A549 (cell line): Measurements from ENCODE around the gene ITGA8. TPM values are rescaled to one million over a fixed set of nuclear protein-coding genes. Genes with fewer than 3 reads are reported as not detected.

ENCODE experiments used
- ATAC-seq, 2 experiments: fragments of 200-7000 bp in 1 of 2; fragments of >200 bp in 1 of 2; cut with Nextera tagmentation in 1 of 2; cut with Tn5 transposase in 1 of 2; 3 replicates each; pipeline versions ENCODE4 v1.8.0 to v1.9.1; 2018 to 2020; ENCODE audit warnings: mild to moderate bottlenecking in 1 of 2, moderate library complexity in 1 of 2
- CTCF ChIA-PET: fragments of 300-600 bp; sonication (Branson Sonifier 250); formaldehyde crosslinking; extraction: SDS; loops from one replicate; lab custom pipeline; 2021; ENCODE audit warnings: antibody characterized with exemption, inconsistent platforms; lab: Yijun Ruan, JAX
- POLR2A ChIA-PET: fragments of 350-600 bp; formaldehyde crosslinking; extraction: SDS; loops from one replicate; lab custom pipeline; 2021; ENCODE audit warnings: antibody characterized with exemption, inconsistent platforms; lab: Yijun Ruan, JAX
- DNase-seq, 2 experiments: peaks; one replicate each; pipeline versions ENCODE4 v3.0.0 to v3.0.0-alpha.2; 2011 to 2016; ENCODE audit warnings: low read depth in 1 of 2, low spot score in 1 of 2
- FAIRE-seq: peaks from 2 replicates; lab custom pipeline; 2011; peaks lifted over from hg19 to GRCh38; lab: Jason Lieb, UNC
- H3K27ac ChIP-seq, 2 experiments: fragments of >200 bp; sonication (Bioruptor Twin); formaldehyde crosslinking; 3 replicates each; pipeline ENCODE4 v1.5.1; 2016 to 2017
- H3K4me1 ChIP-seq: fragments of >200 bp; sonication (Bioruptor Twin); formaldehyde crosslinking; 3 replicates; pipeline ENCODE4 v1.6.1; 2016
- H3K4me2 ChIP-seq: fragments of >200 bp; sonication (Bioruptor Twin); formaldehyde crosslinking; 3 replicates; pipeline ENCODE4 v1.6.1; 2016
- H3K4me3 ChIP-seq: fragments of >200 bp; sonication (Bioruptor Twin); formaldehyde crosslinking; 3 replicates; pipeline ENCODE4 v1.5.1; 2016
- H3K9me3 ChIP-seq: fragments of >200 bp; sonication (Bioruptor Twin); formaldehyde crosslinking; 3 replicates; pipeline ENCODE4 v1.6.1; 2016
- ATOH8 ChIP-seq: fragments of 250-450 bp; sonication (Bioruptor Pico); IDR thresholded peaks from 2 replicates; pipeline ENCODE4 v1.5.0; 2020; ENCODE audit warnings: low read depth, mild to moderate bottlenecking, moderate library complexity
- CBX2 ChIP-seq: fragments of 200-600 bp; sonication (generic); IDR thresholded peaks from 2 replicates; pipeline ENCODE4 v1.6.1; 2016; ENCODE audit warnings: low read depth, mild to moderate bottlenecking, borderline replicate concordance
- CEBPB ChIP-seq, 2 experiments: fragments of >200 bp in 1 of 2; sonication (Bioruptor Twin) in 1 of 2; formaldehyde crosslinking in 1 of 2; IDR thresholded peaks; 2 replicates each; pipeline ENCODE4 v1.6.1; 2012 to 2016
- E2F6 ChIP-seq: IDR thresholded peaks from 2 replicates; pipeline ENCODE4 v1.6.1; 2012; ENCODE audit warnings: low read depth, borderline replicate concordance
- EHMT2 ChIP-seq: fragments of 200-600 bp; sonication (generic); IDR thresholded peaks from 2 replicates; pipeline ENCODE4 v1.6.1; 2016; ENCODE audit warnings: antibody characterized with exemption, low read depth, mild to moderate bottlenecking, moderate library complexity
- ESRRA ChIP-seq: fragments of 150-350 bp; IDR thresholded peaks from 2 replicates; pipeline ENCODE4 v1.6.1; 2014; ENCODE audit warnings: mild to moderate bottlenecking, low read length, borderline replicate concordance
- FOXS1 ChIP-seq: fragments of 250-450 bp; sonication (Bioruptor Pico); IDR thresholded peaks from 2 replicates; pipeline ENCODE4 v1.5.0; 2020; ENCODE audit warnings: mild to moderate bottlenecking, moderate library complexity
- HES2 ChIP-seq: fragments of >200 bp; sonication (Bioruptor Twin); formaldehyde crosslinking; IDR thresholded peaks from 2 replicates; pipeline ENCODE4 v1.6.1; 2016
- HOXB5 ChIP-seq: fragments of 250-450 bp; sonication (Bioruptor Pico); IDR thresholded peaks from 2 replicates; pipeline ENCODE4 v1.5.0; 2020; ENCODE audit warnings: mild to moderate bottlenecking, moderate library complexity
- JUN ChIP-seq, 2 experiments: fragments of >200 bp; sonication (Bioruptor Twin); formaldehyde crosslinking; IDR thresholded peaks; 2 replicates in 1 of 2; 3 replicates in 1 of 2; pipeline ENCODE4 v1.6.1; 2016 to 2017
- MAFK ChIP-seq: fragments of 450-650 bp; IDR thresholded peaks from 2 replicates; pipeline ENCODE4 v1.6.1; 2014; ENCODE audit not compliant: partially characterized antibody
- NFE2L2 ChIP-seq: fragments of 150-350 bp; conservative IDR thresholded peaks from 2 replicates; pipeline ENCODE4 v1.6.1; 2014; ENCODE audit warnings: low read length
- NR3C1 ChIP-seq: fragments of >200 bp; sonication (Bioruptor Twin); formaldehyde crosslinking; IDR thresholded peaks from 3 replicates; pipeline ENCODE4 v1.6.1; 2017
- RAD21 ChIP-seq, 2 experiments: fragments of >200 bp in 1 of 2; sonication (Bioruptor Twin) in 1 of 2; formaldehyde crosslinking in 1 of 2; IDR thresholded peaks in 1 of 2; conservative IDR thresholded peaks in 1 of 2; 2 replicates in 1 of 2; 3 replicates in 1 of 2; pipeline ENCODE4 v1.6.1; 2012 to 2018; ENCODE audit warnings: inconsistent platforms in 1 of 2
- RCOR1 ChIP-seq: fragments of 150-350 bp; IDR thresholded peaks from 2 replicates; pipeline ENCODE4 v1.6.1; 2014; ENCODE audit warnings: antibody characterized with exemption, low read length, low read depth
- REST ChIP-seq: fragments of 200-600 bp; sonication (generic); IDR thresholded peaks from 2 replicates; pipeline ENCODE4 v1.6.1; 2016; ENCODE audit warnings: antibody characterized with exemption, mild to moderate bottlenecking, moderate library complexity
- RNF2 ChIP-seq: fragments of 200-600 bp; sonication (generic); IDR thresholded peaks from 2 replicates; pipeline ENCODE4 v1.6.1; 2016; ENCODE audit warnings: low read depth, mild to moderate bottlenecking, antibody characterized with exemption, moderate library complexity, borderline replicate concordance
- SMC3 ChIP-seq: fragments of >200 bp; sonication (Bioruptor Twin); formaldehyde crosslinking; IDR thresholded peaks from 3 replicates; pipeline ENCODE4 v1.6.1; 2018; ENCODE audit warnings: inconsistent platforms
- SREBF2 ChIP-seq: fragments of 450-650 bp; IDR thresholded peaks from 2 replicates; pipeline ENCODE4 v1.6.1; 2014; ENCODE audit warnings: mild to moderate bottlenecking, moderate library complexity
- TP53 ChIP-seq: fragments of 250-450 bp; sonication (Bioruptor Pico); IDR thresholded peaks from 2 replicates; pipeline ENCODE4 v1.5.0; 2021; ENCODE audit warnings: mild to moderate bottlenecking, moderate library complexity
- ZC3H11A ChIP-seq: fragments of 450-650 bp; IDR thresholded peaks from 2 replicates; pipeline ENCODE4 v1.6.1; 2014; ENCODE audit warnings: antibody characterized with exemption, mild to moderate bottlenecking
- WGBS: methylation state at CpG from one replicate; pipeline ENCODE4 v1.1.6; 2017; ENCODE audit errors: missing lambda C conversion rate; 5-methylcytosine and 5-hydroxymethylcytosine counted together
- polyA plus RNA-seq, 4 experiments: library from polyadenylated mRNA; depleted of rRNA in 3 of 4; stranded (reverse); fragments of >200 nt; fragmentation: RNase III in 1 of 4; extraction: RNeasy Plus Mini Kit Qiagen cat#74134 plus additional on column Dnase treatment in 1 of 4; gene quantifications; 2 replicates in 3 of 4; 3 replicates in 1 of 4; pipeline ENCODE4 v1.2.3, GENCODE V29; 2011 to 2017

Gene ITGA8
- polyA plus RNA-seq, 2 of the 4 experiments (the other 2 are of a cell fraction) = 0.12 TPM; not detected in 1

GRCh38 chr10:15486404-15486803 lies 233.3 kb downstream of the ITGA8 start:
- FAIRE-seq = no peak
- no peak for ATAC-seq
- ChIA-PET CTCF (no interaction called here), POLR2A (interaction anchor here (0.7 kb wide), 1 partner anchor 17 kb away, joined by 5 read pairs; no protein-coding TSS in a partner anchor)
- H3K4me1 ChIP-seq = no peaks in the 10 kb centered on the region
- H3K27ac ChIP-seq = no peak overlapping the region
- TF ChIP-seq NR3C1 (no peak), RAD21 (conservative IDR thresholded peaks at IDR 0.05 in 1 of 2, IDR thresholded peaks at IDR 0.05 in 1 of 2) (no peak), SREBF2 (no peak), TP53 (no peak), ZC3H11A (no peak), REST (no peak), HOXB5 (CRISPR knock-in tag) (no peak), EHMT2 (no peak), HES2 (no peak), CBX2 (no peak), SMC3 (no peak), FOXS1 (no peak), ESRRA (no peak), E2F6 (no peak), RNF2 (no peak), NFE2L2 (no peak), MAFK (no peak), JUN (IDR thresholded peaks at IDR 0.05) (no peak), ATOH8 (CRISPR knock-in tag) (no peak)
- TF ChIP-seq, all 56 proteins: peak for 0
- no peak for DNase-seq
- WGBS = 6% methylated on average over 4 of the region's 4 CpGs
- H3K4me3 ChIP-seq = no peak overlapping the region
- no peak overlapping the region for H3K4me2 ChIP-seq
- no peaks in the 10 kb centered on the region for H3K9me3 ChIP-seq

- POLR2A ChIA-PET = interaction anchor here (0.7 kb wide), 1 partner anchor 17 kb away, joined by 5 read pairs; no protein-coding TSS in a partner anchor
- H3K4me1 ChIP-seq = no peaks in the 10 kb centered on the region
- FAIRE-seq = no peak
- no peak overlapping the region for H3K4me2 ChIP-seq
- H3K27ac ChIP-seq = no peak overlapping the region
- DNase-seq = no peak
- WGBS = 30% methylated on average over 5 of the region's 5 CpGs
- no peak overlapping the region for H3K4me3 ChIP-seq
- CTCF ChIA-PET = no interaction called here
- TF ChIP-seq ESRRA = no peak
- TF ChIP-seq RCOR1 = no peak
- peak in 1 of 2 experiments; percentile 35; a peak in 1 of 4 replicates for TF ChIP-seq CEBPB (IDR thresholded peaks at IDR 0.05)
- TF ChIP-seq, all 56 proteins: peak for 1
- H3K9me3 ChIP-seq = no peaks in the 10 kb centered on the region
- ATAC-seq = no peak
Measured at GRCh38 chr10:15485684-15486316, 233.9 kb downstream of the ITGA8 start.
